CD14-positive monocyte (primary cell): ENCODE data around the gene PRKAB2. TPM values are rescaled to one million over a fixed set of nuclear protein-coding genes. Genes with fewer than 3 reads are reported as not detected.

ENCODE experiments used
- DNase-seq, 3 donors: peaks; one replicate each; pipeline ENCODE4 v3.0.0-alpha.2; 2011 to 2022
- H2AFZ ChIP-seq: 2 replicates; pipeline ENCODE4 v1.6.0; 2012; ENCODE audit warnings: mild to moderate bottlenecking, low read depth, low read length, inconsistent platforms; ENCODE audit not compliant: insufficient read depth, poor library complexity, severe bottlenecking
- H3K27ac ChIP-seq, 2 donors: 1 replicate in 1 of 2; 2 replicates in 1 of 2; pipeline ENCODE4 v1.5.1; 2012 to 2013; ENCODE audit warnings: low read length in 2 of 2, control low read depth in 1 of 2, inconsistent platforms in 1 of 2, low read depth in 1 of 2, mild to moderate bottlenecking in 1 of 2
- H3K27me3 ChIP-seq, 2 donors: one replicate each; pipeline versions ENCODE4 v1.6.0 to v1.6.1; 2011 to 2013; ENCODE audit warnings: low read length in 2 of 2; ENCODE audit not compliant: control insufficient read depth in 2 of 2, insufficient read depth in 2 of 2
- H3K36me3 ChIP-seq, 2 donors: replicated peaks in 1 of 2; 1 replicate in 1 of 2; 2 replicates in 1 of 2; pipeline versions ENCODE4 v1.5.1 to v1.6.1; 2012 to 2013; ENCODE audit warnings: low read length in 2 of 2, control low read depth in 1 of 2, inconsistent platforms in 1 of 2, mild to moderate bottlenecking in 1 of 2; ENCODE audit not compliant: insufficient read depth in 2 of 2, control insufficient read depth in 1 of 2
- H3K4me1 ChIP-seq, 2 donors: 1 replicate in 1 of 2; 2 replicates in 1 of 2; pipeline versions ENCODE4 v1.5.1 to v1.6.1; 2012 to 2013; ENCODE audit warnings: low read length in 2 of 2, control low read depth in 1 of 2, inconsistent platforms in 1 of 2, mild to moderate bottlenecking in 1 of 2, moderate library complexity in 1 of 2; ENCODE audit not compliant: insufficient read depth in 2 of 2, control insufficient read depth in 1 of 2
- H3K4me2 ChIP-seq: replicated peaks from 2 replicates; pipeline ENCODE3; 2012; ENCODE audit warnings: low read length, moderate library complexity, mild to moderate bottlenecking; ENCODE audit not compliant: poor library complexity, severe bottlenecking; ENCODE audit errors: extremely low read depth
- H3K4me3 ChIP-seq, 3 experiments: fragments of 200-600 bp in 1 of 3; sonication (generic) in 1 of 3; replicated peaks in 1 of 3; 1 replicate in 2 of 3; 2 replicates in 1 of 3; pipeline ENCODE4 v1.5.1; 2011 to 2013; ENCODE audit warnings: low read length in 3 of 3, mild to moderate bottlenecking in 3 of 3, control low read depth in 2 of 3, low read depth in 2 of 3, inconsistent platforms in 1 of 3, moderate library complexity in 1 of 3
- H3K79me2 ChIP-seq: 2 replicates; pipeline ENCODE4 v1.6.0; 2012; ENCODE audit warnings: mild to moderate bottlenecking, control low read depth, inconsistent platforms, low read length, moderate library complexity; ENCODE audit not compliant: insufficient read depth
- H3K9ac ChIP-seq: 2 replicates; pipeline ENCODE4 v1.6.0; 2017; ENCODE audit warnings: low read length, mild to moderate bottlenecking; ENCODE audit not compliant: insufficient read depth, poor library complexity, severe bottlenecking
- H3K9me3 ChIP-seq, 2 donors: replicated peaks in 1 of 2; 1 replicate in 1 of 2; 2 replicates in 1 of 2; pipeline versions ENCODE4 v1.5.1 to v1.6.1; 2012 to 2013; ENCODE audit warnings: low read length in 2 of 2, control low read depth in 1 of 2; ENCODE audit not compliant: control insufficient read depth in 1 of 2, insufficient read depth in 1 of 2
- H4K20me1 ChIP-seq: 2 replicates; pipeline ENCODE4 v1.6.0; 2012; ENCODE audit warnings: mild to moderate bottlenecking, low read length, control low read depth, moderate library complexity; ENCODE audit not compliant: insufficient read depth
- H3K27ac Mint-ChIP-seq, 7 donors: one replicate each; pipeline ENCODE4 v1.8.0; 2020; ENCODE audit warnings: mild to moderate bottlenecking in 7 of 7, mixed read lengths in 7 of 7, moderate library complexity in 6 of 7, inconsistent platforms in 2 of 7
- H3K27me3 Mint-ChIP-seq, 3 donors: one replicate each; pipeline ENCODE4 v1.8.0; 2021 to 2022; ENCODE audit warnings: low read depth in 3 of 3, mild to moderate bottlenecking in 3 of 3, mixed read lengths in 3 of 3, moderate library complexity in 3 of 3, inconsistent platforms in 1 of 3
- H3K36me3 Mint-ChIP-seq, 2 donors: one replicate each; pipeline ENCODE4 v1.8.0; 2020; ENCODE audit warnings: mixed read lengths in 2 of 2, inconsistent platforms in 1 of 2, mild to moderate bottlenecking in 1 of 2
- H3K4me1 Mint-ChIP-seq: one replicate; pipeline ENCODE4 v1.8.0; 2020; ENCODE audit warnings: mild to moderate bottlenecking, mixed read lengths
- H3K4me3 Mint-ChIP-seq, 2 donors: one replicate each; pipeline ENCODE4 v1.8.0; 2020; ENCODE audit warnings: mild to moderate bottlenecking in 2 of 2, mixed read lengths in 2 of 2, moderate library complexity in 1 of 2
- H3K9me3 Mint-ChIP-seq, 7 donors: one replicate each; pipeline ENCODE4 v1.8.0; 2020 to 2022; ENCODE audit warnings: mixed read lengths in 7 of 7, mild to moderate bottlenecking in 6 of 7, moderate library complexity in 6 of 7, inconsistent platforms in 2 of 7
- CTCF ChIP-seq: fragments of 200-600 bp; IDR thresholded peaks from one replicate; pipeline ENCODE4 v1.8.0; 2022; ENCODE audit warnings: antibody characterized with exemption, mild to moderate bottlenecking
- WGBS: methylation state at CpG from one replicate; pipeline ENCODE4 v1.1.5; 2013; ENCODE audit warnings: missing lambda C conversion rate; ENCODE audit not compliant: insufficient coverage; 5-methylcytosine and 5-hydroxymethylcytosine counted together
- intact Hi-C, 2 donors: fragments of 100-400 bp; cut with micrococcal nuclease; formaldehyde crosslinking; loops; one replicate each; pipeline versions ENCODE4 v1.15.0 to v1.15.1; 2023
- polyA plus RNA-seq, 3 donors: library from polyadenylated mRNA; depleted of rRNA in 1 of 3; unstranded in 2 of 3; stranded (reverse) in 1 of 3; fragments of 300-500 nt in 2 of 3; fragments of >200 nt in 1 of 3; fragmentation: Illumina TruSeq in 2 of 3; gene quantifications; 1 replicate in 2 of 3; 2 replicates in 1 of 3; pipeline ENCODE4 v1.2.3, GENCODE V29; 2012 to 2021

Gene PRKAB2
- polyA plus RNA-seq, 3 donors: 1.1 to 14.0 (median 1.7) TPM

GRCh38 chr1:147214325-147214724 lies 42.1 kb upstream of the PRKAB2 start:
- Histone ChIP-seq H3K79me2 (no peaks in the 10 kb centered on the region), H3K4me3 (no peak overlapping the region), H3K27me3 (no peaks in the 10 kb centered on the region), H2AFZ (no peak overlapping the region), H3K4me2 (no peak overlapping the region), H3K9ac (no peak overlapping the region), H3K9me3 (no peaks in the 10 kb centered on the region), H3K27ac (no peak overlapping the region), H3K4me1 (peaks cover 19 to 28% of the 10 kb centered on the region in 2 donors), H3K36me3 (peaks cover 25 to 54% of the 10 kb centered on the region in 2 donors), H4K20me1 (no peaks in the 10 kb centered on the region)
- Mint-ChIP-seq H3K27ac (no peak overlapping the region), H3K27me3 (peaks cover 0 to 2% (median 0%) of the 10 kb centered on the region in 3 donors), H3K4me3 (no peak overlapping the region), H3K4me1 (peaks cover 26% of the 10 kb centered on the region), H3K9me3 (no peaks in the 10 kb centered on the region), H3K36me3 (peaks cover 54 to 56% of the 10 kb centered on the region in 2 donors)
- intact Hi-C loops: no loop called here
- 0% methylated on average over 1 of the region's 7 CpGs for WGBS
- DNase-seq: no peak
- no peak for TF ChIP-seq CTCF

- Histone ChIP-seq H3K4me2 (no peak overlapping the region), H3K4me1 (peaks cover 10 to 17% of the 10 kb centered on the region in 2 donors), H3K79me2 (no peaks in the 10 kb centered on the region), H3K9ac (no peak overlapping the region), H3K27ac (no peak overlapping the region), H2AFZ (no peak overlapping the region), H3K9me3 (no peaks in the 10 kb centered on the region), H3K27me3 (no peaks in the 10 kb centered on the region), H3K4me3 (no peak overlapping the region), H3K36me3 (peaks cover 29 to 64% of the 10 kb centered on the region in 2 donors), H4K20me1 (no peaks in the 10 kb centered on the region)
- H3K4me1 Mint-ChIP-seq: peaks cover 16% of the 10 kb centered on the region
- no peaks in the 10 kb centered on the region for H3K9me3 Mint-ChIP-seq
- H3K36me3 Mint-ChIP-seq: peaks cover 59 to 65% of the 10 kb centered on the region in 2 donors
- intact Hi-C loops: no loop called here
- H3K27me3 Mint-ChIP-seq: peaks cover 0 to 2% (median 0%) of the 10 kb centered on the region in 3 donors
- DNase-seq: no peak
- H3K4me3 Mint-ChIP-seq: no peak overlapping the region
- no peak overlapping the region for H3K27ac Mint-ChIP-seq
- no peak for TF ChIP-seq CTCF
Observed at GRCh38 chr1:147213271-147213670, 41.0 kb upstream of the PRKAB2 start.
